OCI-LY3 (cell line): Measurements from ENCODE around the gene GSG1.

Experiments
- H2AFZ ChIP-seq: fragments of 200-600, 300-600 bp; shearing (Covaris generic); 2 replicates; pipeline ENCODE4 v1.6.0; 2014; ENCODE audit warnings: antibody characterized with exemption, low read depth, low read length
- H3K27ac ChIP-seq: fragments of 200-600, 300-600 bp; sonication (generic); 2 replicates; pipeline ENCODE4 v1.5.1; 2014; ENCODE audit warnings: mild to moderate bottlenecking, low read length, moderate library complexity, mixed read lengths
- H3K27me3 ChIP-seq: fragments of 200-600, 300-600 bp; sonication (generic); 2 replicates; pipeline ENCODE4 v1.6.1; 2014; ENCODE audit warnings: low read depth, low read length, mixed read lengths
- H3K36me3 ChIP-seq: fragments of 200-600, 300-600 bp; sonication (generic); replicated peaks from 2 replicates; pipeline ENCODE3; 2014; ENCODE audit warnings: low read depth, low read length, mixed read lengths
- H3K4me1 ChIP-seq: fragments of 300-600, 200-600 bp; sonication (generic); 2 replicates; pipeline ENCODE4 v1.6.1; 2014; ENCODE audit warnings: low read length, mixed read lengths
- H3K4me2 ChIP-seq: fragments of 200-600, 300-600 bp; sonication (generic); 2 replicates; pipeline ENCODE4 v1.6.1; 2014; ENCODE audit warnings: low read length, mixed read lengths
- H3K4me3 ChIP-seq: fragments of 300-600, 200-600 bp; sonication (generic); 2 replicates; pipeline ENCODE4 v1.5.1; 2014; ENCODE audit warnings: antibody characterized with exemption, mild to moderate bottlenecking, low read length, moderate library complexity
- H3K79me2 ChIP-seq: fragments of 300-600, 200-600 bp; shearing (Covaris generic); 2 replicates; pipeline ENCODE4 v1.6.1; 2014; ENCODE audit warnings: mild to moderate bottlenecking, low read length, mixed read lengths
- H3K9ac ChIP-seq: fragments of 300-600, 200-600 bp; shearing (Covaris generic); 2 replicates; pipeline ENCODE4 v1.6.0; 2014; ENCODE audit warnings: mild to moderate bottlenecking, low read length, moderate library complexity
- H3K9me3 ChIP-seq: fragments of 200-600, 300-600 bp; shearing (Covaris generic); 2 replicates; pipeline ENCODE4 v1.6.1; 2014; ENCODE audit warnings: low read length, mixed read lengths; ENCODE audit not compliant: insufficient read depth
- H4K20me1 ChIP-seq: fragments of 200-600, 300-600 bp; sonication (generic); 2 replicates; pipeline ENCODE4 v1.6.1; 2016; ENCODE audit warnings: low read length, mixed read lengths; ENCODE audit not compliant: insufficient read depth
- CTCF ChIP-seq: fragments of 200-600, 300-600 bp; sonication (generic); IDR thresholded peaks from 2 replicates; pipeline ENCODE4 v1.5.1; 2014; ENCODE audit warnings: antibody characterized with exemption, low read length, low read depth
- EZH2phosphoT487 ChIP-seq: fragments of 200-600 bp; shearing (Covaris generic); IDR thresholded peaks from 2 replicates; pipeline ENCODE4 v1.6.1; 2018; ENCODE audit warnings: antibody characterized with exemption, mixed run types, low read depth

Gene GSG1

GRCh38 chr12:13120413-13120812, 16.9 kb upstream of the GSG1 start:
- Histone ChIP-seq H3K27ac (no peak overlapping the region), H3K79me2 (no peaks in the 10 kb centered on the region), H3K4me2 (no peak overlapping the region), H3K9me3 (no peaks in the 10 kb centered on the region), H3K9ac (no peak overlapping the region), H2AFZ (no peak overlapping the region), H3K36me3 (no peaks in the 10 kb centered on the region), H3K4me3 (no peak overlapping the region), H3K27me3 (peaks cover 79% of the 10 kb centered on the region), H3K4me1 (no peaks in the 10 kb centered on the region), H4K20me1 (no peaks in the 10 kb centered on the region)
- TF ChIP-seq EZH2phosphoT487: no peak
- no peak for TF ChIP-seq CTCF

- Histone ChIP-seq H3K36me3 (no peaks in the 10 kb centered on the region), H3K27ac (no peak overlapping the region), H2AFZ (no peak overlapping the region), H3K27me3 (peaks cover 79% of the 10 kb centered on the region), H4K20me1 (no peaks in the 10 kb centered on the region), H3K9me3 (no peaks in the 10 kb centered on the region), H3K4me2 (no peak overlapping the region), H3K9ac (no peak overlapping the region), H3K4me1 (no peaks in the 10 kb centered on the region), H3K79me2 (no peaks in the 10 kb centered on the region), H3K4me3 (no peak overlapping the region)
- TF ChIP-seq EZH2phosphoT487: no peak
- no peak for TF ChIP-seq CTCF
Observed at GRCh38 chr12:13119826-13120225, 16.4 kb upstream of the GSG1 start.

GRCh38 chr12:13117029-13117428, 13.6 kb upstream of the GSG1 start:
- no peaks in the 10 kb centered on the region for H4K20me1 ChIP-seq
- H3K27me3 ChIP-seq: peaks cover 84% of the 10 kb centered on the region
- no peak overlapping the region for H3K4me2 ChIP-seq
- H3K4me3 ChIP-seq: no peak overlapping the region
- no peak overlapping the region for H2AFZ ChIP-seq
- H3K9ac ChIP-seq: no peak overlapping the region
- H3K36me3 ChIP-seq: no peaks in the 10 kb centered on the region
- no peaks in the 10 kb centered on the region for H3K79me2 ChIP-seq
- H3K9me3 ChIP-seq: no peaks in the 10 kb centered on the region
- no peak overlapping the region for H3K27ac ChIP-seq
- TF ChIP-seq CTCF (no peak), EZH2phosphoT487 (no peak)
- no peaks in the 10 kb centered on the region for H3K4me1 ChIP-seq

- no peaks in the 10 kb centered on the region for H3K9me3 ChIP-seq
- TF ChIP-seq EZH2phosphoT487 (no peak), CTCF (no peak)
- no peak overlapping the region for H2AFZ ChIP-seq
- no peaks in the 10 kb centered on the region for H3K36me3 ChIP-seq
- H3K4me3 ChIP-seq: no peak overlapping the region
- no peak overlapping the region for H3K9ac ChIP-seq
- no peaks in the 10 kb centered on the region for H4K20me1 ChIP-seq
- H3K27me3 ChIP-seq: peaks cover 86% of the 10 kb centered on the region
- H3K79me2 ChIP-seq: no peaks in the 10 kb centered on the region
- no peak overlapping the region for H3K27ac ChIP-seq
- no peak overlapping the region for H3K4me2 ChIP-seq
- no peaks in the 10 kb centered on the region for H3K4me1 ChIP-seq
Observed at GRCh38 chr12:13116259-13116658, 12.8 kb upstream of the GSG1 start.
